DMS79 (cell line): ENCODE measurements around the gene SOBP.

Experiments
- DNase-seq: peaks from one replicate; lab custom pipeline; 2025; lab: John Stamatoyannopoulos, UW

SOBP gene

GRCh38 chr6:107616775-107617174 is 126.9 kb downstream of the SOBP start:
- DNase-seq = no peak

- DNase-seq = no peak
These were observed 127.5 kb downstream of the SOBP start for GRCh38 chr6:107617341-107617932.

GRCh38 chr6:107618672-107619071 is 128.8 kb downstream of the SOBP start:
- no peak for DNase-seq

- no peak for DNase-seq
These were observed 130.8 kb downstream of the SOBP start for GRCh38 chr6:107620732-107621131.

GRCh38 chr6:107621229-107621937 is 131.5 kb downstream of the SOBP start:
- DNase-seq = no peak

GRCh38 chr6:107622269-107622668 is 132.4 kb downstream of the SOBP start:
- no peak for DNase-seq

GRCh38 chr6:107624050-107624449 is 134.1 kb downstream of the SOBP start:
- no peak for DNase-seq

- no peak for DNase-seq
These were observed 134.6 kb downstream of the SOBP start for GRCh38 chr6:107624541-107624940.

- DNase-seq = peak; percentile 46
These were observed 135.3 kb downstream of the SOBP start for GRCh38 chr6:107625264-107625663.

- DNase-seq = no peak
These were observed 136.7 kb downstream of the SOBP start for GRCh38 chr6:107626645-107627044.

- DNase-seq = no peak
These were observed 138.1 kb downstream of the SOBP start for GRCh38 chr6:107627969-107628368.

GRCh38 chr6:107628878-107629277 is 139.0 kb downstream of the SOBP start:
- peak; percentile 15 for DNase-seq

GRCh38 chr6:107629548-107630129 is 139.7 kb downstream of the SOBP start:
- peak; percentile 90 for DNase-seq

GRCh38 chr6:107630348-107630977 is 140.5 kb downstream of the SOBP start:
- DNase-seq = no peak

- no peak for DNase-seq
These were observed 142.6 kb downstream of the SOBP start for GRCh38 chr6:107632381-107633136.

- DNase-seq = no peak
These were observed 143.9 kb downstream of the SOBP start for GRCh38 chr6:107633680-107634323.

- DNase-seq = no peak
These were observed 144.6 kb downstream of the SOBP start for GRCh38 chr6:107634324-107635056.

- DNase-seq = no peak
These were observed 145.2 kb downstream of the SOBP start for GRCh38 chr6:107635057-107635515.

GRCh38 chr6:107636486-107636885 is 146.6 kb downstream of the SOBP start:
- no peak for DNase-seq

GRCh38 chr6:107637316-107638315 is 147.7 kb downstream of the SOBP start:
- DNase-seq = no peak
